Transverse colon (tissue), 4 donors: ENCODE results near the gene RIN3.

Experiments
- CTCF ChIP-seq, 5 experiments: fragments of 200-600 bp in 3 of 5; fragments of 450-650 bp in 2 of 5; sonication (generic) in 3 of 5; IDR thresholded peaks; 1 replicate in 2 of 5; 2 replicates in 3 of 5; pipeline ENCODE4 v1.5.1; 2016 to 2017; ENCODE audit warnings: antibody characterized with exemption in 5 of 5, inconsistent platforms in 3 of 5, mild to moderate bottlenecking in 2 of 5, moderate library complexity in 1 of 5
- POLR2A ChIP-seq: fragments of 450-650 bp; IDR thresholded peaks from one replicate; pipeline ENCODE4 v1.6.1; 2016; ENCODE audit warnings: antibody characterized with exemption, mild to moderate bottlenecking, moderate library complexity
- POLR2AphosphoS5 ChIP-seq, 3 donors: sonication (generic); formaldehyde crosslinking; IDR thresholded peaks; one replicate each; pipeline ENCODE4 v1.6.1; 2016; ENCODE audit warnings: antibody characterized with exemption in 3 of 3

DNA sequence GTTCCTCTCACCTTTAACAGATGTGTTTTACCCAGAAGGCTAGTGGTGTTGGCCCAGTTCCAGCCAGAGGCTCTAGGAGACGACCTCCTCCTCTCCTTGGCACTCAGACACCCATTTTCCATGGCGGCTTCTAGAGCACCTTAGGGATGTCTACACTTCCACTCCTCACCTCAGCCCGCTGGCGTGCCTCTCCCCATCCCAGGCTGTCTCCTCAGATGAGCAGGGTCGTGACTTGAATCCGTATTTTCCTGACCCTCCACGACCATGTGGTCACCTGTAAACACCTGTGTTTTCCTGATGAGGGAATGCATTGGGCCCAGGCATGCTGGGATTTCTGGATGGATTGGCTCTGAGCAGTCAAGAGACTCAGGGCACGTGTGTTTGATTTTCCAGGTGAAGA lies 21.8 kb upstream of the RIN3 start:
- TF ChIP-seq CTCF (IDR thresholded peaks at IDR 0.05) (no peak), POLR2AphosphoS5 (IDR thresholded peaks at IDR 0.05) (no peak), POLR2A (no peak)
